Small intestine (tissue), 7 donors: ENCODE measurements around the gene GNAZ. TPM values are rescaled to one million over a fixed set of nuclear protein-coding genes. Genes with fewer than 3 reads are reported as not detected.
"Not testable (repeated sequence)": the region's sequence is repeated elsewhere in the genome, so short reads cannot be mapped to it uniquely, and the experiment has no call there.

Source experiments
- DNase-seq, 2 donors: peaks; one replicate each; pipeline versions ENCODE4 v3.0.0 to v3.0.0-alpha.2; 2013
- FAIRE-seq: peaks from 2 replicates; lab custom pipeline; 2012; peaks lifted over from hg19 to GRCh38; lab: Jason Lieb, UNC
- H3K27ac ChIP-seq, 3 donors: one replicate each; pipeline ENCODE4 v1.5.1; 2013; ENCODE audit warnings: low read length in 2 of 3, mild to moderate bottlenecking in 2 of 3, control low read depth in 1 of 3, inconsistent platforms in 1 of 3, low read depth in 1 of 3, moderate library complexity in 1 of 3
- H3K27me3 ChIP-seq, 3 donors: one replicate each; pipeline ENCODE4 v1.6.1; 2013; ENCODE audit warnings: low read length in 3 of 3, inconsistent platforms in 1 of 3; ENCODE audit not compliant: control insufficient read depth in 3 of 3, insufficient read depth in 3 of 3
- H3K36me3 ChIP-seq, 3 donors: one replicate each; pipeline ENCODE4 v1.6.1; 2013; ENCODE audit warnings: low read length in 3 of 3, inconsistent platforms in 1 of 3, low read depth in 1 of 3, mild to moderate bottlenecking in 1 of 3, moderate library complexity in 1 of 3; ENCODE audit not compliant: control insufficient read depth in 3 of 3, insufficient read depth in 2 of 3
- H3K4me1 ChIP-seq, 3 donors: one replicate each; pipeline ENCODE4 v1.6.1; 2013; ENCODE audit warnings: low read length in 2 of 3, inconsistent platforms in 1 of 3, low read depth in 1 of 3, mild to moderate bottlenecking in 1 of 3, moderate library complexity in 1 of 3; ENCODE audit not compliant: control insufficient read depth in 3 of 3, insufficient read depth in 2 of 3
- H3K4me3 ChIP-seq, 3 donors: one replicate each; pipeline ENCODE4 v1.5.1; 2013; ENCODE audit warnings: low read length in 3 of 3, control low read depth in 1 of 3, inconsistent platforms in 1 of 3, low read depth in 1 of 3, mild to moderate bottlenecking in 1 of 3, moderate library complexity in 1 of 3
- H3K9me3 ChIP-seq, 2 donors: one replicate each; pipeline ENCODE4 v1.6.1; 2013; ENCODE audit warnings: low read depth in 1 of 2, low read length in 1 of 2; ENCODE audit not compliant: control insufficient read depth in 2 of 2, insufficient read depth in 1 of 2
- WGBS, 3 donors: extraction: QIAGEN DNeasy Blood & Tissue Kit; methylation state at CpG; one replicate each; pipeline ENCODE4 v1.1.7; 2013; 5-methylcytosine and 5-hydroxymethylcytosine counted together
- polyA plus RNA-seq, 4 donors: library from polyadenylated mRNA; stranded (reverse) in 3 of 4; unstranded in 1 of 4; fragments of 200-250 nt in 3 of 4; fragments of 120-200 nt in 1 of 4; gene quantifications; one replicate each; pipeline versions ENCODE4 v1.2.1 to v1.2.3, GENCODE V29; 2013
- donor health status: healthy with polysubstance abuse.
- donor health status: control.
- donor health status: control.
- donor health status: Bipolar disorder and iron deficiency.
- donor health status: healthy.

The GNAZ gene
- polyA plus RNA-seq, 4 donors: 0.55 to 3.6 (median 2.7) TPM

DNA sequence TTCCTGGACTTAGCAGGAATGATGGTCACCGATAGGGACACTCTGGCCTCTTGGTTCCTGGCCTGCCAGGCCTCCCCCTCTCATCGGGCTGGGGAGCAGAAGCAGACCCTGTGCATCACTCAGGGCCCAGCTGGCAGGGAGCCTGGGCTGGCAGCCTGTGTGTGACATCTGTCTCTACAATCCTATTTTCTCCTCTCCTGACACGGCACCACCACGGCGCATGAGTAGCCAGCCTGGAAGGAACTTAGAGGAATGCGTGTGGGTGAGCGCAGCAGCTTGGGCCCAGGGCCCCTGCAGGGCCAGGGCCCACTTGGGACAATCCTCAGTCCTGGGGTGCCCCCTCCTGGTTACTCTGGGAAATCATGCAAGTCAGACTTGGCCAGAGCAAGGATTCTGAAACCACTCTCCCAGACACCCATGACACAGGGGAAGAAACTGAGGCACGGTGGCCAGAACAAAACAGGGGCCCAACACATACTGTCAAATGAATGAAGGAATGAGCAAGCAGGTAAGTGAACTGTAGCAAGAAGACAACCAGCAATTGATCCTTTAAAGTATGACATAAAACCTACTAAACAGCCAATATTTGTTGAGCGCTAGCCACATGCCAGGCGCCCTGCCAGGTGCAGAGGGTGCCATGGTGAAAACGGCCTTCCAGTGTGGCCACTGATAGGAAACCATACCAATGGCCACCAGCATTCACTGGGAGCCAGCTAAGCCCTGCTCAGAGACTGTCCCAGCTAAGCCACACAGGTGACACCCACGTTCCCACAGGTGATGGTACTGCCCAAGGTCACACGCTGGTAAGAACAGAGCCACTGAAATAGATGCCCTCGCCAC, 58.2 kb downstream of the GNAZ start:
- no peaks in the 10 kb centered on the region for H3K36me3 ChIP-seq
- no peak overlapping the region for H3K4me3 ChIP-seq
- no peaks in the 10 kb centered on the region for H3K9me3 ChIP-seq
- no peaks in the 10 kb centered on the region for H3K27me3 ChIP-seq
- FAIRE-seq: no peak
- 34 to 41% (median 40%) methylated on average over 14 of the region's 14 CpGs for WGBS, 3 donors
- H3K27ac ChIP-seq: no peak overlapping the region
- H3K4me1 ChIP-seq: peaks cover 0 to 3% (median 0%) of the 10 kb centered on the region in 3 donors
- peak; percentile 59 to 72 for DNase-seq

- no peaks in the 10 kb centered on the region for H3K27me3 ChIP-seq
- 66 to 80% (median 79%) methylated on average over 9 to 10 of the region's 10 CpGs for WGBS, 3 donors
- no peak overlapping the region for H3K4me3 ChIP-seq
- H3K4me1 ChIP-seq: peaks cover 0 to 3% (median 0%) of the 10 kb centered on the region in 3 donors
- H3K27ac ChIP-seq: no peak overlapping the region
- no peak for FAIRE-seq
- DNase-seq: no peak
- no peaks in the 10 kb centered on the region for H3K9me3 ChIP-seq
- H3K36me3 ChIP-seq: no peaks in the 10 kb centered on the region
Observed at GRCh38 chr22:23129149-23129548, 58.8 kb downstream of the GNAZ start.

DNA sequence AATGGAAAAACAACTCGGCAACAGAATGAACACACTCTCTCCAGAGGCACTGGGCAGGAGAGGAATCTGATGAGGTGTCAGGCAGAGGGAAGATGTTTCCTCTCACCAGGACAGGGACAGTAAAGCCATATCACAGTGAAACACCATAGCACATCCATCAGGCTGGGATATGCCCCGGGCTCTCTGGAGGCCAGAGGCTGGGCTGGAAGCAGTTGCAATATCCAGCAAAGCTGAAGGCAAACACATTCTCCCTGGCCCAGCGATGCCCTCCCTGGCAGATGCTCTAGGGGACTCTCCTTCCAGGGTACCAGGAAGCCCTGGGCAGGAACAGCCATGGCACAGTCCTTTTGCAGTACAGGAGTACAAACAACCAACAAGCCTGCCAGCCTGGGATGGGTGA, 60.4 kb downstream of the GNAZ start:
- 43 to 66% (median 57%) methylated on average over 3 of the region's 3 CpGs for WGBS, 3 donors
- Histone ChIP-seq H3K36me3 (no peaks in the 10 kb centered on the region), H3K27ac (no peak overlapping the region), H3K4me3 (no peak overlapping the region), H3K9me3 (no peaks in the 10 kb centered on the region), H3K4me1 (peaks cover 0 to 3% (median 0%) of the 10 kb centered on the region in 3 donors), H3K27me3 (no peaks in the 10 kb centered on the region)
- FAIRE-seq (no peak), DNase-seq (no peak)

DNA sequence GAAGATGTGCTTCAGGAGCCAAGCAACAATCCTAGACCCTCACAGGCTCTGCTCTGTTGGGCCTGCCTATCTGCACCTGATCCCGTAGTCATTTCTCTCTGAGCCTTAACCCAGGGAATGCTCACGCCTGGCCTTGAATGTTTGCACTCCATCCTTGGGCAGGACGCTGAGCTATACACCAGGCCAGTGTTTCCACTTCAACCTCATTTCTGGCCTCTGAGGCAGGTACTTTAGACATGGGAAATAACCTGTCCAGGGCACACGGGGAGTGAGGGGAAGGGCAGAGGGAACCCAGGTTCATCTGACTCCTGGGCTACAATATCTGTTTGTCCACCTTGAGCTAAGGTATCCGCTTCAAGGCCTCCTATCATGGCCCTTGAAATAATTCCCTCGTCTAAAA, 61.6 kb downstream of the GNAZ start:
- DNase-seq: no peak
- Histone ChIP-seq H3K36me3 (no peaks in the 10 kb centered on the region), H3K27me3 (no peaks in the 10 kb centered on the region), H3K4me1 (peaks cover 0 to 3% (median 0%) of the 10 kb centered on the region in 3 donors), H3K9me3 (no peaks in the 10 kb centered on the region), H3K27ac (no peak overlapping the region), H3K4me3 (no peak overlapping the region)
- no peak for FAIRE-seq
- 68 to 81% (median 76%) methylated on average over 6 of the region's 6 CpGs for WGBS, 3 donors

DNA sequence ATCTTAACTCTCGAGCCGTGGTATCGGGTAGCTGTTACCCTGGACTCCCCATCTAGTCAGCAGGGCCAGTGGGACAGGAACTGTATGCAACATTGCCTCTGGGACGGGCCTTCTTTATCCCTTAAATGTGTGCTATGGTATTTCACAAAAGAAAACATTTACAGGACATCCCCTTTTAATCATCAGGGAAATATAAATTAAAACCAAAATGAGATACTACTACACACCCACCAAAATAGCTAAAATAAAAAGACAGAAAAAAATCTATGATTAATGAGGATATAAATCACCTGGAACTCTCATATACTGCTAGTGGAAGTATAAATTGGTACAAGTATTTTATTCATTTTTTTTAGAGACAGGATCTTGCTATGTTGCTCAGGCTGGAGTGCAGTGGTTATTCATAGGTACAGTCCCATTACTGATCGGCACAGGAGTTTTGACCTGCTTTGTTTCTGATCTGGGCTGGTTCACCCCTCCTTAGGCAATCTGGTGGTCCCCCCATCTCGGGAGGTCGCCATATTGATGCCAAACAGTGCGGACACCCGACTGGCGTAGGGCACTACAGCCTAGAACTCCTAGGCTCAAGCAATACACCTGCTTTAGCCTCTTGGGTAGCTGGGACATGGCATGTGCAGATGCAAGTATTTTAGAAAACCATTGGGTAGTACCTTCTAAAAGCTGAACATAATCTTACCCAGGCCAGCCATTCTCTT, 62.2 kb downstream of the GNAZ start:
- Histone ChIP-seq H3K27me3 (no peaks in the 10 kb centered on the region), H3K4me1 (peaks cover 0 to 3% (median 0%) of the 10 kb centered on the region in 3 donors), H3K36me3 (no peaks in the 10 kb centered on the region), H3K9me3 (no peaks in the 10 kb centered on the region), H3K4me3 (no peak overlapping the region), H3K27ac (no peak overlapping the region)
- WGBS, 3 donors: 88 to 94% (median 88%) methylated on average over 10 of the region's 10 CpGs
- no peak for DNase-seq
- FAIRE-seq: no peak

DNA sequence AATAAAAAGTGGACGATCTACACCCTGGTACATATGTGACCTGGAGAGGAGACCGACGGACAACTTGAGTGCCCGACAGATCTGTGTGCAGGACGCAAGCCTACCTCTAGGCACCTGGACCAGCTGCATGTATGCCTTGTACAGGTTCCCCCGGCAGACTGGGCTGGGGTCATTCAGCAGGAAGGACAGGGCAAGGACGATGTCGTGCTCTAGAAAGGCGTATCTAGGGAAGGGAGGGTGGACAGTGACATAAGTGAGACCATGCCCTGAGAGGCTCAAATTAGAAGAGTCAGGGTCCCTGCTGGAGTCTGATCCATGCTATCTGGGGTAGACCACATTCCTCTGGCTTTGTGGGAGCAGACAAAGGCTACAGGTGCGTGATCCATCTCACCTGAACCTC, 63.6 kb downstream of the GNAZ start:
- FAIRE-seq (no peak), DNase-seq (no peak)
- Histone ChIP-seq H3K4me3 (no peak overlapping the region), H3K27me3 (no peaks in the 10 kb centered on the region), H3K4me1 (no peaks in the 10 kb centered on the region), H3K27ac (no peak overlapping the region), H3K36me3 (no peaks in the 10 kb centered on the region), H3K9me3 (no peaks in the 10 kb centered on the region)
- 93 to 94% (median 93%) methylated on average over 10 of the region's 10 CpGs for WGBS, 3 donors

GRCh38 chr22:23136991-23137390, 66.7 kb downstream of the GNAZ start:
- not testable (repeated sequence) for FAIRE-seq
- 73 to 76% (median 73%) methylated on average over 4 of the region's 4 CpGs for WGBS, 3 donors

GRCh38 chr22:23137468-23137867, 67.1 kb downstream of the GNAZ start:
- DNase-seq (no peak), FAIRE-seq (no peak)
- H3K27me3 ChIP-seq: no peaks in the 10 kb centered on the region
- 48 to 65% (median 61%) methylated on average over 3 of the region's 3 CpGs for WGBS, 3 donors
- no peaks in the 10 kb centered on the region for H3K9me3 ChIP-seq
- H3K4me3 ChIP-seq: no peak overlapping the region
- H3K27ac ChIP-seq: peak overlapping the region in 1 of 3 donors; percentile 83
- H3K4me1 ChIP-seq: peaks cover 0 to 10% (median 0%) of the 10 kb centered on the region in 3 donors
- no peaks in the 10 kb centered on the region for H3K36me3 ChIP-seq

More at GRCh38 chr22:23136991-23137390, 66.7 kb downstream of the GNAZ start:
- H3K36me3 ChIP-seq, H3K4me1 ChIP-seq, H3K9me3 ChIP-seq, H3K27me3 ChIP-seq, H3K4me3 ChIP-seq, DNase-seq: not testable (repeated sequence)
- H3K27ac ChIP-seq: peak overlapping the region in 1 of 3 donors; percentile 69
